Right kidney (tissue), 1 donor: ENCODE results near the gene CCDC9B.

Experiments
- DNase-seq: peaks from one replicate; pipeline ENCODE4 v3.0.0-alpha.2; 2016

CCDC9B gene

DNA sequence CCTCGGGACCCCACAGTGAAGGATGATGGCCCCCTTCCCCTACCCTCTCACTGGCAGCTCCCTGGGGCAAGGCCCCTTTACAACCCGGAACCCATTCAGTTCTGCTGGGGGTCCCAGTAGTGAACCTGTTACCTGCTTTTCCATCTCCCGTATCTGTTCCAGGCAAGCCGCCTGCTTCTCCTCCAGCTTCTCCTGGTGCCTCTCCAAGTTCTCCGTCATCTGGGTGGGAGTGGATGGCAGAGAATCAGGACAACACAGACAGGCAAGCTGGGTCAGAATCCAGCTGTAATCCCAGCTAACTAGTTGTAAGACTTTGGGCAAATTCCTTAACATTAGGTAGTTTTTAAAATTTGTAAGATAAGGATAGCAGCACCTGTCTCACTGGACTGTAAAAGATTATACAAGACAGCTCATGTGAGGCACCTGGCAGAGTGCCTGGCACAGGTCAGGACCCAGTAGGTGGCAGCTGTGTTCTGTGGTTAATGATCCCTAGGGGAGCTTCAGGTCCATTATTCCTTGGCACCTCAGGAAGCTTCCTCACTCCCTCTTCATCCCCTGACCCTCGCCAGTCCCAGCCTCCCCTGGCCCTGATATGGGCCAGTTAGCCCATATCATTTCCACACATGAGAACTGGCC lies 51.5 kb downstream of the CCDC9B start:
- no peak for DNase-seq

DNA sequence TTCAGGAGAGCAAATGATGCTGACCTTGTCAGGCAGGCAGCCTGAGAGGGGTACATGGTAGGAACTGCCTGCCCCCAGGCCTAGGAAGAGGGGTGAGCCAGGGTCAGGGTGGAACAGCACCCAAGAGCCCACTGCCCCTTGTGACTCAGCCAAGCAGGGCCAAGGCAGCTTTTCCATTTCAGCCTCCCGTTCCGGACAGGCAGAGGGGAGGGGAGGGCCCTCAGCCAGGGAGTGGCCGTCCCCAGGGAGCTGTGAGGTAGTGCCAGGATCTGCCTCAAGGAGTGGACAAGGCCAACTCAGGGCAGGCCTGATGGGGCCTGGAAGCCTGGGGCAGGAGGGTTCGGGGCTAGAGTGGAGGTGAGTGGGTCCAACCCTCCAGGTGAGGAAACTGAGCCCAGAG lies 52.8 kb downstream of the CCDC9B start:
- DNase-seq, result no peak

GRCh38 chr15:40287505-40287904 lies 53.2 kb downstream of the CCDC9B start:
- no peak for DNase-seq

DNA sequence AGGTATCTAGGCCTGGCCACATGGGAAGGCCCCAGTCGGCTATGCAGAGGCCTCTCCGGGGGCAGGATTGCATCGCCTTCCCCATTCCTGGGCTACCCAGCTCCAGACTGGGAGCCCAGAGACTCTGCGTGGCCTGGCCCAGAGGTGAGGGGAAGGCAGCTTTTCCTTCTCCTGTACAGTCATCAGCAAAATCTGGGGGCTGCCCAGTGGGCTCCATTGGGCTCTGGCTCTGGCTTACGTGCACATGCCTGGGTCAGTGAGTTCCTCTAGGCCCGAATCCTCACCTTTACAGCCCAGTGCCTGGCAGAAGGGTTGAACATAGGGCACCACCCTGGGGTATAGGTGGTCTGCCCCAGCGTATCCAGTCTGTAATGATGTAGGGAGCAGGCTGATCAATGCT lies 53.9 kb downstream of the CCDC9B start:
- no peak for DNase-seq

DNA sequence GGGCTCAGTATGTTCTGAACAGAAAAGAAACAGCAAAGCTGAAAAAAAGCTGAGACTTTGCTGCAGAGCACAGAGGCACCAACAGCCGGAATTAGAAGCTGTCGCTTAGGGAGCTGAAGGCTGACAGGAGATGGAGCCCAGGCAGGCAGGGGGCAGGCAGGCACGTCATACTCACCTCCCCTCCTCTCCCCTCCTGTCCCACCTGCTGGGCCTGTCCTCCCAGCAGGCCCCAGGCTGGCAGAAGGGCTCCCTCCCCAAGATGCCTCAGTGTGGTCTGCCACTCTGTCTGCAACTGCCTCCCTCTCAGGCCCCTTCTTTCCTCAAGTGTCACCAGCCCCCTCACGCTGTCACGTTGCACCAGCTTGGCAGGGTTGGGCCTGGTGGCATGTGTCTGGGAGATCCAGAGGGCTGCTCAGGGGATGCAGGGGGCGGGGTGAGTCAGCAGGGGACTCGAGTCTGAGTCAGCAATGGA lies 54.6 kb downstream of the CCDC9B start:
- no peak for DNase-seq

DNA sequence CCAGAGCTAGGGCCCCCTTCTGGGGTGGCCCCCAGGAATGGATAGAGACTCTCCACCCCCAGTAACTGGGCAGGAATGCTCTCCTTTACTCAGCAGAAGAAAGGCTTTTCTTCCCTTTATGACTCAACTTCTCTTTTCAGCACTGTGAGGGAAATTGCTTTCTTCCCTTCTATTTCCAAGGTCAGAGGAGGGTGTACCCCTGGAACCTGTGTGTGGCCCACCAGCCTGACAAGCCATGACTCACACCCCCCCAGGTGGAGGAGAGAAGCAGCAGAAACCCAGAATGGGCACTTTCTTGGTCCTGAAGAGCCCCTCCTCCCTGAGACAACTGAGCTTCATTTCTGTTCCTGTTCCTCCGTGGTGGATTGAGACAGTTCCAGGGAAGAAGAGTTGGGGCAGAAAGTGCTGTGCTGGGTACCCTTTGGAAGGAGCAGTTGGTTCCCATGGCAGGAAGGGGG lies 55.2 kb downstream of the CCDC9B start:
- no peak for DNase-seq

- no peak for DNase-seq
Observed at GRCh38 chr15:40285151-40285550, 55.6 kb downstream of the CCDC9B start.

- no peak for DNase-seq
Observed at GRCh38 chr15:40283615-40284300, 57.0 kb downstream of the CCDC9B start.

DNA sequence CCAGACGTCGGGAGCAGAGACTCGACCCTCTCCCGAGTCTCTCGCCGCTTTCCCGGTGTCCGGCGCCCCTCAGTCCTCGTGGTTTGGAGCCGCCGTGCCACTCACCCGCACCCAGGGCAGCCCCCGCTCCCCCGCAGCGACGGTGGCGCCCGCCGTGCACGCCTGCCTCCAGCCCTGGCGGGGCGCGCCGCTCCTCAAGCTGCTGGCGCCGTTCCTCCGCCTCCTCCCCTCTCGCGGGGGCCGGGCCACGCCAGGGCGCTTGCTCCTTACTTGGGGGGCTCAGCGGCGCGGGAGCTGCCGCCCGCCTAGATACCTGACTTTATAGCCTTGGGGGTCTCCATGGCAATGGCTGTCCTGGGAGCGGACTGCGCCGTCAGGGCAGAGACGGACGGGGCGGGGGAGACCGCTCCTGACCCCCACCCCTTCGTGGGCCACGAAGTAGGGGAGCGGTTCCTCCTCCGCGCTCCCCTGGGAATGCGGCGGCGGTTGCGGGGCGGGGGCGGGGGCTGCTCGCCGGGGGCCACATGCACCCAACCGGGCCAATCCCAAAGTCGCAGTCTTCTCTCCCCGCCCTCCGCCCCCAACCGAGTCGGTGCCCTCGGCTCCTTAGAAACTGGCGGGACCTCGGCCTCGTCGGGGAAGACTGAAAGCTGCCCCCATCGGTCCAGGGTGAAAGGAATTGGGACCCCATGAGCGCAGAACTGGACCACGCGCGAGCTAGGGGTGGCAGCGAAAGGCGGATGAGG lies 57.7 kb downstream of the CCDC9B start, which contains the start of gene ANKRD63:
Gene ANKRD63, minus strand, starts transcription at position 196 of the 746 bp plus-strand sequence. CDS start 478 bp downstream, outside the sequence.
- no peak for DNase-seq

DNA sequence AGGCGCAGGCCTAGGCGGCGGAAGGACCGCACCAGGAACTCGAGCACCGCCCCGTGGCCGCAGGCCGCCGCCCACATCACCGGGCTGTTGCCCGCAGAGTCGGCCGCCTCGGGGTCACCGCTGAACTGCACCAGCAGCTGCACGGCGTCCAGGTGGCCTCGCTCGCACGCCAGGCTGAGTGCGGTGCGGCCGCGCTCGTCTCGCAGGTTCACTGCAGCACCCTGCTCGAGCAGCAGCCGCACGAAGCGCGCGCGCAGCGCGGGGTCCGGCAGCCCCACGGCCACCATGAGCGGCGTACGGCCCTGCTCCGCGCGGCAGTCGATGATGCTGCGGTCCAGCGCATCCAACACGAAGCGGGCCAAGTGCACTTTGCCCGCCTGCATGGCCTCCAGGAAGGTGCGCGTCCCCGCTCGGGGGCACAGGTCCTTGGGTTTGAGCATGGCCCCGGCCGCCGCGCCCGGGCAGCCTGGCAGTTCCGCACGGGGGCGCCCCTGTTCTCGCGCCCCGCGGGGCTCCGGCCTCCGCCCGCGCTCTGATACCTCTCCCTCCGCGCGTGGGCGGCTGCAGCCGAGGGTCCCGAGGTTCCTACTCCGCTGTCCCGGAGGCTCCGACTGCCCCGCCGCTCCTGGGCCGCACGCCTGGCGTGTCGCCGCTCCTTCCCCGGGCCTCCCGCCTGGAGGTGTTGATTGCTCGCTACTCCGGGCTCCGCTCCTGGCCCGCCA lies 58.4 kb downstream of the CCDC9B start:
- DNase-seq, result peak; percentile 87

DNA sequence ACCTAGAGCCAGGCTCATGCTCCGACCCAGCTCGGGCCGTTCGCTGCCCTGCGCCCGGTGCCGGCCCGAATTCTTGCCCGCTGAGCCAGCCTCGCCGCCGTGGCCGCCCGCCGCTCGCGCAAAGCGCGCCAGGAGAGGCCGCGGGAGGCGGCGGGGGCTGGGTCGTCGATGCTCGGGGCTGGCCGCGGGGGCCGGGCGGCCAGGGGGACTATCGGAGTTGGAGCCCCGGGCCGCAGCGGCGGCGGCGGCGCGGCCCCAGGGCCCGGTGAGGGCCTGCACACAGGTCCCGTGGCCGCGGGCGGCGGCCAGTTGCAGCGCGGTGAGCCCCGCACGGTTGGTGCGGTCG lies 59.0 kb downstream of the CCDC9B start:
- DNase-seq, result no peak
